AG09309 (cell line): ENCODE data around the gene ASCC3.
A peak's percentile ranks its signal among the peaks of the same experiment; 100 is the strongest.

ENCODE experiments used
- DNase-seq: peaks from one replicate; pipeline ENCODE4 v3.0.0-alpha.2; 2010; ENCODE audit warnings: low read depth
- H3K4me3 ChIP-seq: 2 replicates; pipeline ENCODE4 v1.5.1; 2011; ENCODE audit warnings: mild to moderate bottlenecking, low read depth, low read length, moderate library complexity; ENCODE audit not compliant: control insufficient read depth
- CTCF ChIP-seq: IDR thresholded peaks from 2 replicates; pipeline ENCODE4 v1.5.1; 2011; ENCODE audit warnings: mild to moderate bottlenecking, low read depth, low read length, inconsistent platforms; ENCODE audit not compliant: insufficient read depth, control insufficient read depth; ENCODE audit errors: missing control alignments

ASCC3 gene

GRCh38 chr6:100633096-100633777, 247.9 kb downstream of the ASCC3 start:
- DNase-seq = peak; percentile 46
- TF ChIP-seq CTCF = no peak
- H3K4me3 ChIP-seq = no peak overlapping the region

- TF ChIP-seq CTCF = no peak
- no peak for DNase-seq
- no peak overlapping the region for H3K4me3 ChIP-seq
These were observed 250.6 kb downstream of the ASCC3 start for GRCh38 chr6:100630536-100630935.

GRCh38 chr6:100627911-100628758, 253.0 kb downstream of the ASCC3 start:
- no peak for TF ChIP-seq CTCF
- no peak for DNase-seq
- H3K4me3 ChIP-seq = no peak overlapping the region

- no peak overlapping the region for H3K4me3 ChIP-seq
- DNase-seq = no peak
- no peak for TF ChIP-seq CTCF
These were observed 254.4 kb downstream of the ASCC3 start for GRCh38 chr6:100626721-100627120.

- TF ChIP-seq CTCF = no peak
- DNase-seq = peak; percentile 16
- H3K4me3 ChIP-seq = no peak overlapping the region
These were observed 258.0 kb downstream of the ASCC3 start for GRCh38 chr6:100622907-100623692.

- H3K4me3 ChIP-seq = no peak overlapping the region
- DNase-seq = peak; percentile 61
- TF ChIP-seq CTCF = no peak
These were observed 260.9 kb downstream of the ASCC3 start for GRCh38 chr6:100620085-100620840.
